GM20000 (cell line): ENCODE results near the gene COLEC12.

Experiments used
- DNase-seq: peaks from one replicate; pipeline ENCODE4 v3.0.0; 2012; ENCODE audit warnings: low spot score
- CTCF ChIP-seq: IDR thresholded peaks from 2 replicates; pipeline ENCODE4 v1.5.1; 2012; ENCODE audit warnings: mild to moderate bottlenecking, control low read depth; ENCODE audit errors: extremely low read depth, missing control alignments

Gene COLEC12

GRCh38 chr18:340044-340443 is 160.5 kb downstream of the COLEC12 start:
- DNase-seq, result no peak
- no peak for TF ChIP-seq CTCF

- TF ChIP-seq CTCF, result no peak
- DNase-seq, result no peak
Measured at GRCh38 chr18:339200-339599, 161.3 kb downstream of the COLEC12 start.

- TF ChIP-seq CTCF, result no peak
- no peak for DNase-seq
Measured at GRCh38 chr18:336713-337112, 163.8 kb downstream of the COLEC12 start.

GRCh38 chr18:335733-336132 is 164.8 kb downstream of the COLEC12 start:
- TF ChIP-seq CTCF, result no peak
- DNase-seq, result no peak

GRCh38 chr18:334575-335132 is 165.8 kb downstream of the COLEC12 start:
- DNase-seq, result no peak
- TF ChIP-seq CTCF, result no peak

GRCh38 chr18:332721-333510 is 167.6 kb downstream of the COLEC12 start:
- TF ChIP-seq CTCF, result no peak
- no peak for DNase-seq

GRCh38 chr18:332007-332406 is 168.5 kb downstream of the COLEC12 start:
- no peak for TF ChIP-seq CTCF
- DNase-seq, result no peak
